NT2/D1 (cell line): ENCODE results near the gene PPP1R3E.
A peak's percentile ranks its signal among the peaks of the same experiment; 100 is the strongest.

Experiments used
- DNase-seq: peaks from one replicate; pipeline ENCODE4 v3.0.0-alpha.2; 2011; ENCODE audit warnings: low read depth, low spot score
- H3K27me3 ChIP-seq: 2 replicates; pipeline ENCODE4 v1.6.0; 2011; ENCODE audit warnings: mild to moderate bottlenecking; ENCODE audit not compliant: insufficient read length, insufficient read depth
- H3K36me3 ChIP-seq: 2 replicates; pipeline ENCODE4 v1.6.1; 2011; ENCODE audit warnings: mild to moderate bottlenecking, low read length, mixed read lengths; ENCODE audit not compliant: insufficient read depth, insufficient read length
- H3K4me1 ChIP-seq: 2 replicates; pipeline ENCODE4 v1.5.1; 2011; ENCODE audit not compliant: insufficient read depth, insufficient read length
- H3K4me3 ChIP-seq: 2 replicates; pipeline ENCODE4 v1.5.1; 2011; ENCODE audit warnings: low read depth; ENCODE audit not compliant: insufficient read length
- H3K9ac ChIP-seq: 2 replicates; pipeline ENCODE4 v1.6.0; 2011; ENCODE audit warnings: low read depth; ENCODE audit not compliant: insufficient read length
- H3K9me3 ChIP-seq: 2 replicates; pipeline ENCODE4 v1.5.1; 2011; ENCODE audit warnings: mild to moderate bottlenecking, low read length; ENCODE audit not compliant: insufficient read depth
- SUZ12 ChIP-seq: IDR thresholded peaks from 2 replicates; pipeline ENCODE4 v1.6.1; 2011; ENCODE audit not compliant: insufficient read length, insufficient read depth; ENCODE audit errors: extremely low read depth
- YY1 ChIP-seq: IDR thresholded peaks from 2 replicates; pipeline ENCODE4 v1.6.1; 2011; ENCODE audit not compliant: insufficient read length, insufficient read depth
- ZNF274 ChIP-seq: IDR thresholded peaks from 2 replicates; pipeline ENCODE4 v1.6.1; 2011; ENCODE audit warnings: mild to moderate bottlenecking, low read depth, low read length

Gene PPP1R3E

DNA sequence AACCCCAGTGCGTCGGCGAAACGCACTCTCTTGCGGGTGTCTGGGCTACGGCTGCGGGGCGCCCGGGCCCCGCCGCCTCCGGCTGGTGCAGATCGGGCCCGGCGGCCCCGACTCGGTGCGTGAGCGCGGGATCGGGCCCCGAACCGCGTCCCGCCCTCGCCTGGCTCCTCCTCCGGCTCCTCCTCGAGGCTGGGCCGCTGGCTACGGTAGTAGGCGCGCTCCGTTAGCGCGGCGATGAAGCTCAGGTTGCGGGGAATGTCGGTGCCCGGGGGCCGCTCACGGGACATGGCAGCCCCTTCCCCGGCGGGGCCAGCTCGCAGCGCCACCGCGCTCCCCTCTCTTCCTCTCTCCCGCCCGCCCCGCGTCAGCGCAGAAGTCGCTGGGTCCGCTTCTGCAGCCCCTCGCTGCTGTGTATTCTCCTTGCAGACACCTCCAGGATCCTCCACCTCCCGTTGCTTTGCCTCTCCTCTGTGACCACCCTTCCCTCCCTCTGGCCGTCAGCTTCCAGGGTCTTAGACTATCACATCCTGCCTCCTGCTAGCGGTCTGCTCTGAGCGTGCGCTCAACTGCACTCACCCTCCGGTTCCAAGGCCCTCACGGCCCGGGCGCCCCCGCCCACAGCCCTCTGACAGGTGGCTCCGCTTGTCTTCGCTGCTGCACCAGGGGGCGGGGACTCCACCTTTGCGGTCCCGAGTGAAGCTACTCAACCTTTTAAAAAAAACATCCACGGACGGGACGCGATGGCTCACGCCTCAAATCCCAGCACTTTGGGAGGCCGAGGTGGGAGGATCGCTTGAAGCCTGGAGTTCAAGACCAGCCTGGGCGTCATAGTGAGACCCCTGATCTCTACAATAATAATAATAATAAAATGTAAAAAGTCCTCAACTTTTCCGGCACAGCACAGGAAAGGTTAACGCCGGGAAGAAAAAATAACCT is at the start of gene PPP1R3E:
TSS of gene PPP1R3E (minus strand) at position 570 of the 936 bp plus-strand sequence. CDS start at position 287, 283 bp downstream.
- H3K4me3 ChIP-seq, result peak within 1 kb of the TSS; percentile 63
- peaks cover 2% of the 10 kb centered on the region for H3K36me3 ChIP-seq
- peaks cover 55% of the 10 kb centered on the region for H3K27me3 ChIP-seq
- TF ChIP-seq ZNF274, result no peak
- TF ChIP-seq SUZ12, result no peak
- no peak for TF ChIP-seq YY1
- no peaks in the 10 kb centered on the region for H3K9me3 ChIP-seq
- H3K9ac ChIP-seq, result peak within 1 kb of the TSS; percentile 83
- H3K4me1 ChIP-seq, result peaks cover 4% of the 10 kb centered on the region
- no peak for DNase-seq

- Histone ChIP-seq H3K9me3 (no peaks in the 10 kb centered on the region), H3K4me1 (peaks cover 3% of the 10 kb centered on the region), H3K4me3 (peak overlapping the region; percentile 71), H3K27me3 (peaks cover 9% of the 10 kb centered on the region), H3K9ac (peak overlapping the region; percentile 84), H3K36me3 (peaks cover 56% of the 10 kb centered on the region)
- TF ChIP-seq SUZ12 (no peak), ZNF274 (no peak), YY1 (no peak)
- no peak for DNase-seq
Observed at GRCh38 chr14:23351681-23352505, 49.2 kb upstream of the PPP1R3E start.

- no peaks in the 10 kb centered on the region for H3K9me3 ChIP-seq
- peaks cover 46% of the 10 kb centered on the region for H3K36me3 ChIP-seq
- no peak for DNase-seq
- no peak overlapping the region for H3K4me3 ChIP-seq
- H3K27me3 ChIP-seq, result peaks cover 9% of the 10 kb centered on the region
- TF ChIP-seq SUZ12 (no peak), ZNF274 (no peak), YY1 (no peak)
- H3K4me1 ChIP-seq, result peaks cover 8% of the 10 kb centered on the region
- no peak overlapping the region for H3K9ac ChIP-seq
Observed at GRCh38 chr14:23349156-23349845, 46.6 kb upstream of the PPP1R3E start.

DNA sequence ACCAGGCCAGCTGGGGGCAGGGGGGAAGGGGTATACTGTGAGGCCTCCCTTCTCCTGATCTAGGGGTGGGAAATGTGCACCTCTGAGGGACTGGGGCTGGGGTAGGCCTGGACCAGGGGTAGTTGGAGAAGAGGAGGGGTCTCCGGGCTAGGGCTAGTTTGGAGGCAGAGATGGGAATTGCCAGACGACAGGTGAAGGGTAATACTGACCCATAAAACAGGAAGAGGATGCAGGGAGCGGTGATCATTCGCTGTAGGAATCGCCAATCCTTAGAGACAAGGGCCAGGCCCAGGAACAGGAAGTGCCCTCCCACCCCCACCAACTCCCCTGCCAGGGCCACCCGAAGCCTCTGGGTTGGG is 45.6 kb upstream of the PPP1R3E start:
- Histone ChIP-seq H3K27me3 (peaks cover 9% of the 10 kb centered on the region), H3K9ac (no peak overlapping the region), H3K36me3 (peaks cover 46% of the 10 kb centered on the region), H3K9me3 (no peaks in the 10 kb centered on the region), H3K4me1 (peaks cover 8% of the 10 kb centered on the region), H3K4me3 (no peak overlapping the region)
- TF ChIP-seq SUZ12 (no peak), ZNF274 (no peak), YY1 (no peak)
- DNase-seq, result no peak

GRCh38 chr14:23347406-23348296 is 45.0 kb upstream of the PPP1R3E start:
- H3K4me1 ChIP-seq, result peaks cover 8% of the 10 kb centered on the region
- H3K4me3 ChIP-seq, result no peak overlapping the region
- no peaks in the 10 kb centered on the region for H3K9me3 ChIP-seq
- peaks cover 9% of the 10 kb centered on the region for H3K27me3 ChIP-seq
- DNase-seq, result no peak
- TF ChIP-seq YY1, result no peak
- TF ChIP-seq SUZ12, result no peak
- TF ChIP-seq ZNF274, result no peak
- no peak overlapping the region for H3K9ac ChIP-seq
- H3K36me3 ChIP-seq, result peaks cover 46% of the 10 kb centered on the region
